Measurements from ENCODE around the gene TIRAP.
A peak's percentile ranks its signal among the peaks of the same experiment; 100 is the strongest.
"Not testable (repeated sequence)": the region's sequence is repeated elsewhere in the genome, so short reads cannot be mapped to it uniquely, and the experiment has no call there.

The TIRAP gene

GRCh38 chr11:126282736-126283591 lies at the start of gene TIRAP:
Gene TIRAP (plus strand): TSS chr11:126283093. CDS start chr11:126290895, 7,802 bp downstream.
- FAIRE-seq: no peak

GRCh38 chr11:126233391-126233790 lies 49.5 kb upstream of the TIRAP start:
- no peak for FAIRE-seq

GRCh38 chr11:126246636-126247035 lies 36.3 kb upstream of the TIRAP start:
- no peak for FAIRE-seq

GRCh38 chr11:126253265-126253664 lies 29.6 kb upstream of the TIRAP start:
- no peak for FAIRE-seq

- no peak for FAIRE-seq
Measured at GRCh38 chr11:126254819-126255218, 28.1 kb upstream of the TIRAP start.

- not testable (repeated sequence) for FAIRE-seq
Measured at GRCh38 chr11:126255507-126255906, 27.4 kb upstream of the TIRAP start.

- no peak for FAIRE-seq
Measured at GRCh38 chr11:126256216-126256615, 26.7 kb upstream of the TIRAP start.

- FAIRE-seq: no peak
Measured at GRCh38 chr11:126257144-126257543, 25.7 kb upstream of the TIRAP start.

GRCh38 chr11:126257764-126258163 lies 25.1 kb upstream of the TIRAP start:
- FAIRE-seq: no peak

- FAIRE-seq: no peak
Measured at GRCh38 chr11:126262216-126262615, 20.7 kb upstream of the TIRAP start.

GRCh38 chr11:126263489-126263888 lies 19.4 kb upstream of the TIRAP start:
- no peak for FAIRE-seq

- FAIRE-seq: no peak
Measured at GRCh38 chr11:126265811-126266210, 17.1 kb upstream of the TIRAP start.

- FAIRE-seq: no peak
Measured at GRCh38 chr11:126267650-126268049, 15.2 kb upstream of the TIRAP start.

GRCh38 chr11:126268361-126268707 lies 14.6 kb upstream of the TIRAP start:
- FAIRE-seq: no peak

- FAIRE-seq: peak; percentile 98
Measured at GRCh38 chr11:126268708-126269579, 13.9 kb upstream of the TIRAP start, which contains the start of the genes FOXRED1 and SRPRA. Gene FOXRED1 (plus strand): TSS chr11:126269154. CDS start chr11:126269207, 53 bp downstream. Gene SRPRA (minus strand): TSS chr11:126268895. CDS start chr11:126268804, 91 bp downstream.

GRCh38 chr11:126277322-126277721 lies 5.6 kb upstream of the TIRAP start:
- FAIRE-seq: no peak

GRCh38 chr11:126277780-126278179 lies 5.1 kb upstream of the TIRAP start:
- FAIRE-seq: no peak

GRCh38 chr11:126279191-126279590 lies 3.7 kb upstream of the TIRAP start:
- no peak for FAIRE-seq

GRCh38 chr11:126280595-126280994 lies 2.3 kb upstream of the TIRAP start:
- FAIRE-seq: no peak

- FAIRE-seq: no peak
Measured at GRCh38 chr11:126281245-126281644, 1.6 kb upstream of the TIRAP start.

- FAIRE-seq: no peak
Measured at GRCh38 chr11:126281666-126282175, 1.2 kb upstream of the TIRAP start.

GRCh38 chr11:126282361-126282735 lies 545 bp upstream of the TIRAP start:
- FAIRE-seq: no peak

GRCh38 chr11:126284829-126285228 lies 1.9 kb downstream of the TIRAP start:
- no peak for FAIRE-seq

GRCh38 chr11:126288237-126288636 lies 5.3 kb downstream of the TIRAP start:
- no peak for FAIRE-seq

Measured in G401.6 (cell line).